GM23248 (cell line): ENCODE data around the gene BCL2A1.
"Not testable (repeated sequence)": the region's sequence is repeated elsewhere in the genome, so short reads cannot be mapped to it uniquely, and the experiment has no call there.

Experiments
- EZH2 ChIP-seq: fragments of 200-600 bp; sonication (generic); IDR thresholded peaks from 2 replicates; pipeline ENCODE4 v1.6.1; 2018; ENCODE audit warnings: antibody characterized with exemption, mild to moderate bottlenecking; ENCODE audit not compliant: insufficient read depth, poor library complexity, severe bottlenecking
- EZH2phosphoT487 ChIP-seq: fragments of 200-600 bp; sonication (generic); IDR thresholded peaks from 2 replicates; pipeline ENCODE4 v1.6.1; 2018; ENCODE audit warnings: antibody characterized with exemption, moderate library complexity, mild to moderate bottlenecking, low read depth; ENCODE audit not compliant: insufficient read depth

DNA sequence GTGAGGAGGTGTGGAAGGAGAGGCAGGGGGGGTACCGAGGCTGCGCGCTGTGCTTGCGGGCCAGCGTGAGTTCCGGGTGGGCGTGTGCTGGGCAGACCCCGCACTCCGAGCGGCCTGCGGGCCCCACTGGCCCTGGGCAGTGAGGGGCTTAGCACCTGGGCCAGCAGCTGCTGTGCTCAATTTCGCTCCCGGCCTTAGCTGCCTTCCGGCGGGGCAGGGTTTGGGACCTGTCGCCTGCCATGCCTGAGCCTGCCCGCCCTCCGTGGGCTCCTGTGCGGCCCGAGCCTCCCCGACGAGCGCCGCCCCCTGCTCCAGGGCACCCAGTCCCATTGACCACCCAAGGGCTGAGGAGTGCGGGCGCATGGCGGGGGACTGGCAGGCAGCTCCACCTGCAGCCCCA, 45.5 kb upstream of the BCL2A1 start:
- TF ChIP-seq EZH2phosphoT487, EZH2: not testable (repeated sequence)
